ENCODE data around the gene RELCH.

RELCH gene

DNA sequence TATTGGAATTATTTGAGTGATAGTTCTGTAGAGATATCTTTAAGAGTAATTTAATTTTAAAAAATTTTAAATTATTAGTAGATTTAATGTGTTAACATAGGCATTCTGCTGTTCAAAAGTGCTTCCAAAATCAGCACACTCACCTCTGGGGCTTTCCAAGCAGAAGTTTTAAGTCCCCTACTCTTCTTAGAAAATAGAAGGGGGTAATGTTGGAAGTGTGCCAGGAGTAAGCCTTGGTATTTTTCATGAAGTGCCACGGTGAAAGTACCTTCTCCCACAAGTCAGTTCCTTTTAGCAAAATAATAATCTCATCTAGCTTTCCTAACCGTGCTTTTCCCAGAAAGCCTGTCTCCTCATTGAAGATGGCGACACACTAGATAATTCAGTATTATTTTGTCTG lies 134.1 kb downstream of the RELCH start:
- DNase-seq (ENCODE audit: low spot score): no peak

DNA sequence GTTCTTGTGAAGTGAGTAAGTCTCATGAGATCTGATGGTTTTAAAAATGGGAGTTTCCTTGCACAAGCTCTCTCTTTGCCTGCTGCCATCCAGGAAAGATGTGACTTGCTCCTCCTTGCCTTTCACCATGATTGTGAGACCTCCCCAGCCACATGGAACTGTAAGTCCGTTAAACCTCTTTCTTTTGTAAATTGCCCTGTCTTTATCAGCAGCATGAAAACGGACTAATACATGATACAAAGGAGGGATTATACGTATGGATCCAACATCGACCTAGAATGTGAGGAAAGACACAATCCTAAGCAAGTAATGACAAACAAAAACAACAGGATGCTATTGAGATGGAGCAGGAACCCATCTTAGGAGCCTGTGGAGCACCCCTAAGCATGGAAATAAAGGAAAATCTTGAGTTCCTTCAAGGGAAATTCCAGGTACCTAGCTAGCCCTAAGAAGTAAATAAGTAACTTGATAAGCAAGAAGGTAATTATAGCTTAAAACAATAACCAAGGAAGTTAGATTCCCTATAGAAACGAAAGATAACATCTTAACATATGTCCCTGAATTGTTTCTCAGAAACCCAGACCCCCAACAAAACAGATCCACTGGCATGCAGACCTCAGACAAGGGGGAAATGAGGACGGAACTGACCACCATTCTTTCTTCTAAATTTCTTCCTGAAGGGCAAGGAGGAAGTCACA lies 136.6 kb downstream of the RELCH start:
- DNase-seq (ENCODE audit: low spot score): no peak

DNA sequence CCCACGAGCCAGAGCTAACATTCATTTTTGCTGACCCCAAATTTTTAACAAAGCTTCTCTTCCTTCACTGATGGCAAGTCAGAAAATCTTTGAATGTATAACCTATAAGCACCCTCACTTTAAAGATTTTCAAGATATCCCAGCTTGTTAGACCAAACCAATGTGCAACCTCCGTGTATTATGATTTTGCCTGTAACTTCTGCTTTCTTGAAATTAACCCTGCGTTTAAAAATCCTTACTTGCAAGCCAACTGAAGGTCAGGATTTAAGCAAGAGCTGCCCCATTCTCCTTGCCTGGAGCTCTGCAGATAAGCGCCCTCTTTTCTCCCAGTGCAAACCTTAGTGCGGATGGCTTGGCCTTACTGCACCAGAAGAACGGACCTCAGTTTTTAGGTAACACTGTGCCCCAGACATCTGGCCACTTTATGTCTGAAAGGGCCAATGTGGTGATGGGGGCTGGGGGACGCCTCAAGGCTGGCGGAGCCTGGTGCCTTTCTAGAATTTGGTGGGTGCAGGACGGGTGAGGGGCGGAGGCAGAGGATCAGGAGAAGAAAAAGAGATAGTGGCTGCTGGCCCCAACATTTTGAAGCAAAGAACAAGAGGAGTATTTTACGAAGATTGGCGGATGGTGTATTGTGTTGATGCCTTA lies 137.2 kb downstream of the RELCH start:
- no peak for DNase-seq (ENCODE audit: low spot score)

DNA sequence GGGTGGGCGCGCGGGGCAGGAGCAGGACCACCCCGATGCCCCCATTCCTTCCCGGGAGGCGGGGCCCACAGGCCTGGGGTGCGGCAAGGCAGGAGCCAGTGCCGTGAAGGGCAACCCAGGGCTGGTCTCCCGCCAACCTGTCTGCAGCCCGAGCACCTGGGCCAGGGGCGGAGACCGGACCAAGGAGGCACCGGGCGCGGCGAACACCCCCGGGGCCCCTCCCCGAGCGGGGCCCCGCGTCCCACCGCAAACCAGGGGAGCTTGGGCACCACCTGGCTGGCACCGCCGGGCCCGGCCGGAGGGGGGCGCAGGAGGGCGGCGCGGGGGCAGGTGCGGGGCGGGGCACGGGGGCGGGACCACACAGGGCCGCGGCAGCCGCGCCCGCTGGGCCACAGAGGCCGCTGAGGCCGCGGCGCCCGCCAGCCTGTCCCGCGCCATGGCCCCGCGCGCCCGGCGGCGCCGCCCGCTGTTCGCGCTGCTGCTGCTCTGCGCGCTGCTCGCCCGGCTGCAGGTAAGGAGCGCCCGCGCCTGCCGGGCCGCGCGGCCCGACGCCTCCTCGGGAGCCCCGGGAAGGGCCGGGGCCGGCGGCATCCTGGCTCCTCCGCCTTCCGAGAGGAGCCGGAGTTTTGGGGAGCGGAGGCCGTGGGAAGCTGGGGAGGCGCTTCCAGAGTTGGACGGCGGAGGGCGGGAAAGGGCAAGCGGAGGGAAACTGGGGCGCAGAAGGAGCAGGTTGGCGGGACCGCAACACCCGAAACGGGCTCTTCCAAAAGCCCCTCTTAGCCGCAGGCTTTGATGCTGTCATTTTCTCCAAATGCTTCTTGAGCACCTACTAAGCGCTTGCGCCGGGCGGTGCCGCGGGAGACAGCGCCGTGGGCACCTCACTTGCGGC lies 138.1 kb downstream of the RELCH start, which contains the start of gene TNFRSF11A:
TSS of gene TNFRSF11A (plus strand) at position 394 of the 889 bp plus-strand sequence. CDS start at position 437, 43 bp downstream.
- DNase-seq (ENCODE audit: low spot score): peak; percentile 57

DNA sequence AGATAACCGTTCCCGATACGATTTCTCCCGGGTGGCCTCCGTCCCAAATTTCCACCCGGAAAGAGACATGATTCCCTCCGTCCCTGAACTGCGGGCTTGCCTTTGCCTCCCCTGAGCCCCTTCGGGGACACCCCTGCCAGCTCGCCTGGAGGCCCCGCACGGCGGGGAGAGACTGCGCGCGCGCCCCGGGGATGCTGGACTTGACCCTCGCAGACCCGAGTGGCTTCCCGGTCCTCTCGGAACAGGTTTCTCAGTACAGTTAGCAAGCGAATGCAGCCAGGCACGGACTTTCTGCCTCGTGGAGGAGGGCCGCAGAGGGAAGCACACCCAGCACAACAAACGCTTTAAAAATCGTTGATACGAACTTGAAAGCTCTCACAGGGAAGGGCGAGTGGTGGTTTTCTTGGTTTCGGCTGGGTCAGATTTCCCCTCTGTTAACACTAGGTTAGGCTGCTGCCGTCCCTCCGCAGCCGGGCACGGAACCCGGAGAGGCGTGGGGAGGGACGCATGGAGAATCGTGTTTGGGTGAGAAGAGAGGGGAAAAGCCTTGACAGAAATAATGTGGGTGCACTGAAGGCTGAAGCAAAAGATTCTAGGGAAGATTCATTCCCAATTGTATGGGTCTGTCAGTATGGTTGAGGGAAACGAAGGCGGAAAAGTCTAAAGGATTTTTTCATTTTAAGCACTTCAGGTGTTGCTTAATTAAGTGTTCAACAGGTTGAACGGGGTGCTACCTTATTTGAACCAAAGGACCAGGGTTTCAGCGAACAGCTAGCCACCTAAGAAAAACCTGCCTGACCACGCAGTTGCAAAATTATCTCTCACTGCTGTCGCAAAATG lies 139.0 kb downstream of the RELCH start:
- peak; percentile 23 for DNase-seq (ENCODE audit: low spot score)

DNA sequence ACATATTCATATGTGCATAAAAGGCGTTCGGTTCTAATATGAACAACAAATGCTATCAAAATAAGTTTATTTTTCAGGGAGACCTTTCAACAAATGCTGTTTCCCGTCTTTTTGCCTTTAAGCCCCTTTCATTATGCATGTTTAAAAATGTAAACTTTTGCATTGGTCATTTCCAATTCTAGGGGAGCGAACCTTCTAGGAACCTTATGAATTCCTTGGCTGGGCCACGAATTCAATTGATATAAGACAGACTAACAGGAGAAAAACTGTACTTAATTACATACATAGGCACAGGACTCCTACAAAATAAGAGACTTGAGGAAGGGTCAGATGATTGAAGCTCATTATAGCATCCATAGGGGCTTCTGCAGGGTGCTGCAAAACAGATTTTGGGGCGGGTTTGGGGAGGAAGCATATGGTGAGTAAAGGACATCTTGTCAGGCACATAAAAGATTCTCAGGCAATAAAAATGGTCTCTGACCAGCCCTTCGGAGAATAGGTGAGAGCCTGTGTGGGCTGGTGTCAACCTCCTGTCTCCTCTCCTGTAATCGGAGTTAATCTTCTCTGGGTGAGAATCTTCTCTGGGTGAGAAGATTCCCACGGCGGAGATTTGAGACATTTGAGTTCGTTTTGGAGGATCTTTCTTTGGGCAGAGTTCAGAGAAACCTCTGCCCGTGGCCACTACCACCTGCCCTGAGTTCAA lies 139.7 kb downstream of the RELCH start:
- no peak for DNase-seq (ENCODE audit: low spot score)

DNA sequence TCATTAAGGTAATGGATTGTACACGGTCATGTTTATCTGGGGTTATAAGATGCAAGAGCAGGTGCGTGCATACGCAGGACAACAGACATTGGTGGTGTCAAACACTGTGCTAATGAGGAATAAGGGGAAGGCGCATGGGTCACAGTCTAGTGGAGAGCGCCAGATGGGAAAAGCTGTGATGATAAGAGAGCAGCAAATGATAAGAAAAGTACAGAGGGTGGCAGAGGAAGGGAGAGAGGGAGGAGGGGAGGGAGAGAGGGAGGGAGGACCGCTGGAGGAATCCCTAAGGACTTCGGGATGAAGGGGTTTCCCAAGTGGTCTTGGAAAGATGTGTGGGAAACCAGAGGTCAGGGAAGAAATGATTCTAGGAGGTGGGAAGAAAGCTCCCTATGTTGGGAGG lies 140.9 kb downstream of the RELCH start:
- no peak for DNase-seq (ENCODE audit: low spot score)

DNA sequence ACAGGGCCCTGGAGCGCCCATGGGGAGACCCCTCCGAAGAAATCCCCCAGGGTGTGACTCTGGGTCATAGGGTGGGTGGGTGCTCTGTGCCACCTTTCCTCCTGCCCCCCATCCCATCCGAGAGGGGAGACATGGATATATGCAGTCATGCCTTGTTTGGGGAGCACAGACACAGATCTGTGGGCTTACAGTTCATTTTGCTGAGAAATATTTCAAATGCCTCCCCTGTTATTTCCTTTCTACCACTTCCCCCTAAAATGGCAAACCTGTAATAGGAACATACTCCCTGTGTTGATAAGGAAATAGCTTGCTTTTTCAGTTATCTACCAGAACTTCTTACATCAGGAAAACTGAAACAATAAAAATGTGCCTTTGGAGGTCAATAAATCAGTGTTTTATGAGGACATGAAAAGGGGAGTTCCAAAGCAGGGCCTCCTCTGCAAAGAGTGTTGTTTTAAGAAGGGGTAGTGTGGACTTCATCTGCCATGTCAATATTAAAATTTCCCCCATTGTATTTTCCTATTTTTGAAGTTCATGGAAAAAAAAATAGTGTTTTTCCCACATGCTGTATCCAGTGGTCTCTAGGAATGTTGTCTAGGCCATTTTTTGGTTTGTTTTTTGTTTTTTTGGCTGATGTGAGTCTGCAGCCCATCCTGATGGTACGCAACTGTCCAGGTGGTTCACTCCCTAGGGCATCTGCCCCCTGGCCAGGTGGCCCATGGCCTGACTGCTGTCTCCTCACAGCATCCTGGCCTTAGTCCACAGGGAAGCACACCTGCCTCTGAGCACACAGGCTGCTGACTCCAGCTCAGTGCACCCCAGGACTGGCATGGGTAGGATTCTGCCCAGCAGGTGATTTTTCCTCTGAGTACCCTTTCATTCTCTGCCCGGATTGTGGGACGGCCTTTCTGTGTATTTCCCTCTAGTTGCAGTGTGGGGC lies 141.8 kb downstream of the RELCH start:
- no peak for DNase-seq (ENCODE audit: low spot score)

DNA sequence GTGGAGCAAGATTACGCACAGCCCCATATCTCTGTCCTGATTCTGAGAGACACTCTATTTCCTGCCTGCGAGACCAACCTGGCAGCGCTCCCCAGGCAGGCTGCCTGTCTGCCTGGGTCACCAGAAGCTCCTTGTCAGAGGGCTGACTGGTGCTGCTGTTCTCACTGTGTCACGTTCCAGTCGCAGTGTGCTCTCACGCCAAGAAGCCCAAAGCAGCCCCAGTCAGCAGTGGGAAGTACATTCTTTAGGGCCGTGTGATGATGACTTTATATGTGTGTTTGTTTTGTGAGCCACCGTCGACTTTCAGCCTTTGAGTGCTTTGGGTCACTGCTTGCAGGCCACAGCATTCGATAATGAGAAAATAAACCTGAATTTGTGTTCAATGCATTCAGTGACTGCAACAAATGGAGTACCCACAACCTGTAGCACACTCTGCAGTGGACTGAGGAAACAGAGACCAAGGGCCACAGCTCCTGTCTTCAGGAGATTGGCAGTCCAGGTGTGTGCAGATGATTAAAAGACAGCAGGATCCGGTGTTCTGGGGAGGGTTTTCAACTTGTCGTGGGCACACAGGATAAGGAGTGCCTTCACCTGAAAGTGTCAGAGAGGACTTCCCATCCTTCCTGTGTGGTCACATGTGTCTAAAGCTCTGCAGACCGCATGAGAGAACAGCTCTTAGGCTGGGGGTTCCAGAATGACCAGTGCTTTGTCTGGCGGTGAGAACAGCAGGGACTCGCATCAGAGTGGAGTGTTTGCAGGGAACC lies 142.8 kb downstream of the RELCH start:
- no peak for DNase-seq (ENCODE audit: low spot score)

DNA sequence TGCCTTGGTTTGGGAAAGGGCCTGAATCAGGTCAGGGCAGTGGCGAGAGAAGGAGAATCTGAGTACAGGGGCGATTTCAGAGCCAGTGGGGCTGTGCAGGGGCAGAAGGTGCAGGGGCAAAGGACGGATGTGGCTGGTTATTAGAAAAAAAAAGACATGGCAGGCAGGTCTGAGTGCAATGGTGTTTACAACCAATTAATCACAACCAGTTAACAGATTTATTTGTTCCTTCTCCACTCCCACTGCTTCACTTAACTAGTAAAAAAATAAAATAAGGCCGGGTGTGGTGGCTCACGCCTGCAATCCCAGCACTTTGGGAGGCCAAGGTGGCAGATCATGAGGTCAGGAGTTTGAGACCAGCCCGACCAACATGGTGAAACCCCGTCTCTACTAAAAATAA lies 143.6 kb downstream of the RELCH start:
- no peak for DNase-seq (ENCODE audit: low spot score)

DNA sequence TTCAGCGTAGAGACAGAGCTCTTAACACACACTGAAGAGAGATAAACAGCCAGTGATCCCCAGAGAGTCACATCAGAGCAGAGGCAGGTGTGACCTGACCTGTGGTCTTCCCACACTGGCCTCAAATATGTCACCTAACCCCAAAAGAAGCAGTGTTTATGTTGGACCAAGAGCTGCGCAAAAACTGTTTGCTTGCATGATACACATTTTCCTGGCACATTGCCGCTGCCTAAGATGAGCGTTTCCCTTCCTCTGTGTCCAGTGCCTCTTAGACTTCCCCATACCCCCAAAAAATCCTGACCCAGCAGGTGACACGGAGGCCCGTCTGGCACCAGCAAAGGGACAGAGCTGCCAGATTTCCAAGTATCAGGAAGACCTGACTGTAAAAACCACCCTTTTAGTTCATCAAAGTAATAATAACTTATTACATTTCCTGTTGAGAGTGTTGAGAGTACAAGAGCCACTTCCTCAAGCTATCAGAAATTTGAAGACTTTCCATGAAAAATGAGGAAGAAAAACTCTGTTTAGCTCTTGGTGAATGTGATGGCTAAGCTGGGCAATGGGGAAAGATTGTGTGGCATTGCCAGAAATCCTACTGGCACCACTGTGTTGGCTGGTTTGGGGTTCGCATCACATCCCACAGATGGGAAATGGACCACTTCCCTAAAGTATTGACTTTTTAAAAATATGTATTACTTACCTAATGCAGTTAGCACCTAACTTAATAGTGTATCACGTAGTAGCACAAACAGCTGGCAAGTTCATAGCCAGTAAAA lies 144.7 kb downstream of the RELCH start:
- DNase-seq (ENCODE audit: low spot score): no peak

DNA sequence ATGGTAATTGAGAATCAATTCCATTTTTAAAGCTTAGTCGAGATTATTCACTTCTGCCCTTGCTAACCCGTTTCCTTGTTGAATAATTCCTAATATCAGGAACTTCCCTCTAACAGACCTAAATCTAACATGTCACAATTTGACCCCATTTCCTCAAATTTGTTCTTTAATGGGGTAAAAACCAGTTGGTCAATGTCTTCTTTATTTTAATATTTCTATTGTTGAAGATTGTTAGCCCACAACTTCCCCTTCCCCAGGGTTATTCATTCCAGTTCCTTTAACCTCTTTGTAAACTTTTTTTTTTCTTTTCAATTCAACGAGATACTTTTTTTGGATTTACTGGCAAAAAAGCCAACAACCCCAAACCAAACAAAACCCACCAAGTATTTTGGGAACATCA lies 145.4 kb downstream of the RELCH start:
- no peak for DNase-seq (ENCODE audit: low spot score)

DNA sequence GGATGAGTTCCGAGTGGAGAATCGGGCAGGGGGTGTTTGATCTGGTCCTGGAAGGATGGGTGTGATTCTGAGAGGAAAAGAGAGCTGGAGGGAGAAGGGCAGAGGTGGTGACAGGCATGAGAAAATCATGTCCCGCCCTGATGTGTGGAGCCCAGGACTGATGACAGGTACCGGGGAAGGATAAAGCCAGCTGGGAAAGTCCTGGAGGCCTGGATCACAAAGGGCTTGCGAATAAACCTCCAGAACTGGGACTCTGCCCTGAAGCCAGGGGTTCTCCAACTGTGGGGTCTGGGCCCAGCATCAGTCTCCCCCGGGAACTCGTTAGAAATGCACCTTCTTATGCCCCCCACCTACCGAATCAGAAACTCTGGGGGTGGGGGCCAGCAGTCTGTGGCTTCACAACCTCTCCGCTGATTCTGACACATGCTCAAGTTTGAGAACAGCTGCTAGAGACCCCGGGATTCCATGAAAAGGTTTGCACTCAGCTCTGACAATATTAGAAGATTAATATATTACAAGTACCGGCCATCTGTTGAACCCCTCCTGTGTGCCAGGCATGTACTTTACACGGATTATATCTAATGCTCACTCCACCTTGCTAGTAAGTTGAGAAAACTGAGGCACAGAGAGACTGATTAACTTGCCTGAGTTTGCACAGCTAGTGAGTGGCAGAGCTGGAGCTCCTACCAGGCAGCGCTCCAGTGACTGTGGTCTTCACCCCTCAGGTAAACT lies 146.1 kb downstream of the RELCH start:
- DNase-seq (ENCODE audit: low spot score): no peak

DNA sequence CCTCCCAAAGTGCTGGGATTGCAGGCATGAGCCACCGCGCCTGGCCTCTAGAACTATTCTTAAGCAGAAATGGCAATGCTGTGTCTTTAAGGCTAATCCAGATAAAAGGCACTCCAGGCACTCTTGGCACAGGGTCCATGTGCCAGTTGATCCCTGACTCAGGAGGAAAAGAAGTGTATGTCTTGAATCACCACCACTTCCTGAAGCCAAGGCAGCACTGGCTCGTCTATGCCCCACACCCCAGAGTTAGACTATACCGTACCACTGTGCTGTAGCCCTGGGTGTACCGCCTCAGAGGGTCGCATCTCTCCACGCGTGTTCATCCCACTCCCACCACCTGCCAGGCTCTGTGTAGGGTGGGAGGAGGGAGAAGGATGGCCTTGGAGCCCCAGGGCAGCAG lies 147.1 kb downstream of the RELCH start:
- DNase-seq (ENCODE audit: low spot score): no peak

DNA sequence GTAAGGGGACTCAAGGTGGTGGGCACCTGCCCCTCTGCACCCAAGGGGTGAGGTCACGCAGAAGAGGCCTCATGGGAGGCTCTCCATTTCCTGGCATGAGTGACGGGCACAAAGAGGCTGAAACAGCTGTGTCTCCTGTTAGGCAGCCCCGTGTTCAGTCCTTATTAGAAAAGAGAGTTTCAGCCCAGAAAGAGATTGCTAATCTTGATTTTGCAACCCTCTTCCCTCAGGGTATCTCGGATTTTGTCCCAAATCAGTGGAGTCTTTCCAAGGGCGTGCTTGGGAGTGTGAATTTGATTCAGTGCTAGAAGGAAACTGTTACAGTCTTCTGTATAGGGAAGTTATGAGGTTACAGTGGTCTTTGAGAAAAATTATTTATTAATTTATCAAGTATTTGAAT lies 148.4 kb downstream of the RELCH start:
- DNase-seq (ENCODE audit: low spot score): no peak

DNA sequence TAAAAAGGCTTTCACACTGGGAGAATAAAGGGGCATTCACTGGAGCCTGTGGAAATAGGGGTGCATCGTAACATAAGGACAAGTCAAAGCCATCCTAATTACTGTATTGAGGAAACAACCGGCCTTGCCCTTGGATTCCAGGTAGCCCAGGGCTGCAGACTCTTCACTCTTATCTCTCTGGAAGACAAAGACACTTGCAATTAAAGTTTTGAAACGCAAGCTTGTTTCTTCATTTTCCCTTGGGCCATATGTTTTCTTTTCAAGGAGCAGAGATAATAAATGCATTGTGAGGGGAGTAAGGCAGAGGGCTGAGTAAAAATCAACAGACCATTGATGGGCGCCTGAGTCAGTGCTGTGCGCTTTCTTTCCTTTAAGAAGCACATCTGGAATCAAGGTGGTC lies 149.6 kb downstream of the RELCH start:
- DNase-seq (ENCODE audit: low spot score): no peak

DNA sequence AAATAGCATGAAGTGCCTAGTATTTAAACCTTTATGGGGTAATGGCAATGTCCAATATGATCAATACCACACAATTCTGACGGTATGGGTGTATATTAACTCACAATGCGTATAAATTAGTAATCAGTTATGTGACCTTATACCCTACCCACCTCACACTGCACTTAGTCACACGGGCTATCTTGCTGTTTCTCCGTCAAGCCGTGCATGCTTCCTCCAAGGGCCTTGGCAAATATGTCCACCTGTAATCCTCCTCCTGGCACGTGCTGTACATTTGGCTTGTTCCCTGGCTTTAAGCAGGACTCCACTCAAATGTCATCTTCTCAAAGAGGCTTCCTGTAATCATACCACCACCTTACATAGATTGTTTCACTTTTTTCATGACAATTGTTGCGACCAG lies 150.3 kb downstream of the RELCH start:
- no peak for DNase-seq (ENCODE audit: low spot score)
